GM18499 (cell line): ENCODE data around the gene KCNK1.

ENCODE experiments used
- ATAC-seq: cut with Tn5 transposase; IDR thresholded peaks from one replicate; pipeline ENCODE4 v1.9.1; 2021; ENCODE audit warnings: moderate number of reproducible peaks; ENCODE audit not compliant: insufficient read depth, unreplicated experiment

KCNK1 gene

DNA sequence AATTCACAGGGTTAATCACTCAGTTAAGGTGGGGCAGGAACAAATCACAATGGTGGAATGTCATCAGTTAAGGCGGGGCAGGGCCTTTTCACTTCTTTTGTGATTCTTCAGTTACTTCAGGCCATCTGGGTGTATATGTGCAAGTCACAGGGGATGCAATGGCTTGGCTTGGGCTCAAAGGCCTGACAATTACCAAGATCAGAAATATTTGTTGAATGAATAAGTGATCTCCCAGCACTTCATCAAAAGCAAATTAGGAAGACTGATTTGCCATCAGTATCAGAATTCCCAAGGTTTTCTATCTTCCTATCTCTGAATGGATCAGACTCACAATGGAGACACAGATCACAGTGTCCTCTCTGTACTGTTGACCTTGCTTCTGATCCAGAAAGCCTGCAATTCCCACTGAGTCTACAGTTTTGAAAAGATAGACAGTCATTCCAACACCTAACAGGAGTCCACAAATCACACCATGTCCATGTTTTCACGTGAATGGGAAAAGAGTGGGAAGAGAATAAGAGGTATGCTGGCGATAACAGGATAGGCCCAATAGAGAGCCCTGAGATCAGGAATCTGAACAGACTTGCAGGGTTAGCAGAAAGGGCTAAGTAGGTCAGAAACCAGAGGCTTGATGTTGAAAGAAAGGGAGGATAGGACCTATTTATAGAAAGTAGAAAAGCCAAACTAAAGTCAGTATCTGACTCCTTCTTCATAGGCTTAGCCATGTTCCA is 75.3 kb downstream of the KCNK1 start:
- ATAC-seq, result no peak

DNA sequence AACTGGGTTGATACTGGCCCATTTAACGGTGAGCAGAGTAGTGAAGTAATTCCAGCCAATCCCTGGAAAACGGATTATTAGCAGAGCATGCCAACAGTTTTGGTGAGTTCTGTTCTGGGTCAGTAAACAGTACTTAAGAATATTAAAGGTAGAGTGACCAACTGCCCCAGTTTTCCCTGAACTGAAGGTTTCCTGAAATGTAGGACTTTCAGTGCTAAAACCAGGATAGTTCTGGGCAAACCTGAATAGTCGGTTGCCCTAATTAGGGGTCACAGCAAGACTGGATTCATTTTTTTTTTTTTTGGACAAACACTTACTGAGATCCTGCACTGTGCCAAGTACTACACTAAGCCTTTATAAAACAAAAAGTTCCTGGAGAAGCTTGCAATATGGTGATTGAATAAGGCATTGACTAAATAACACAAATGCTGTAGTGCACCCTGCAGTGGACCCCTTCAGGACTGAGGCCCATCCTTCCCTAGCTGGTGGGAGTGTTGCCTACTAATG is 75.9 kb downstream of the KCNK1 start:
- ATAC-seq, result no peak

DNA sequence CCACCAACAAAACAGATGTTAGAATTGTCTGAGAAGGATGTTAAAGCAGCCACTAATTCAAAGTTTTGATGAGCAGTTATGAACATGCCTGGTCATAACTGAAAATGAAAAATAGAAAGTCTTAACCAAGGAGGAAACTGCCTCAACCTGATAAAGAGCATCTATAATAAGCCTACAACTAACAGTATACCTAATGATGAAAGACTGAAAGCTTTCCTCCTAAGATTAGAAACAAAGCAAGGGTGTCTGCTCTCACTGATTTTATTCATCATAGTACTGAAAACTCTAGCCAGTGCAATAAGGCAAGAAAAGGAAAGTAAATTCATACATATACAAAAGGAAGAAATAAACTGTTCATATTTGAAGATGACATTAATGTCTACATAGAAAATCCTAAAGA is 82.0 kb downstream of the KCNK1 start:
- no peak for ATAC-seq

DNA sequence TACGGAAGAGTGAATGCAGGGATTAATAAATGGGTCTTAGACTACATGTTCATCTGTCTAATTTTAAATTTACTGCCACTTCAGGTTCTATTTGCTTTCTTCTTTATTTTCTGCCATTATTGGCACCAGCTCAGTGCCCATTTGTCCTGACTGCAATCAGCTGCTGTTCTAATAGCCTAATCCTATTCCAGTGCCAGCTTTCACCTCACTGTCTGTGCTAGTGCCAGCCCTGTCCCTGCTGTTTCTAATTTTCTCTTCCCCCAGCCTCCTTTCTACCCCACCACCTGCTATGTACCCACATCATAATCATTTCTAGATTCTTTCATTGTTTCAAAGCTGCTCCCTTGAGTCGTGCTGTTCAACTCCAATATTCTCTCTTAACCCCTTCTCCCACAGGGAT is 86.4 kb downstream of the KCNK1 start:
- no peak for ATAC-seq

DNA sequence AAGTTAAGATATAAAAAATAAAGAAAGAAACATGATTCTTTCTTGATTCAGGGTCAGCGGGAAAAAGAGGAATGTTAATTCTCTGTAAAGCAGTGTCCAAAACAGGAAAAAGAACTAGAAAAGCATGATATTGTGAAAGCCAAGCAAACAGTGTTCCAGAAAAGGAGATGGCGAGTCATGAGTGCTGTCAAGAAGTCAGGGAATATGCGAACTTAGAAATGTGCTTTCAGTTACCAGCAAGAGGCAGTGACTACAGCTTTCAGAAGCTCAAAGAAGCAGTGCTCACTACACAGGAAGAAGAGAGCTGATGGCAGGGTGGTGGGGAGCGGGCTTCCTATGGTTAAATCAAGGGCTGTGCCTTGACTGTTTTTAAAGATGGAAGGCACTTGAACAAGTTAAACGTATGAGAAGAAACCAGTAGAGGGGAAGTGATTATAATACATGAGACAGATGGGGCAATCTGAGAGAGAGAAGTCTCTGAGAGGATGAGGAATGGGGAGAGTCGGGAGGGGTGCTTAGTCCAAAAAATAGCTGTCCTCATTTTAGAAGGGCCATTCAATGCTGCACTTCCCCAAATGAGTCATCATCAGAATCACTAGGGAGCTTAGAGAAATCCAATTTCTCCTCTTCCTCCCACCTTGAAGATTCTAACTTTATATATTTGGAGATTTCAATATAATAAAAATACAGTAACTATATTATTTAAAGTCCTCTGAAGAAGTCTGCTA is 90.4 kb downstream of the KCNK1 start:
- ATAC-seq, result no peak

DNA sequence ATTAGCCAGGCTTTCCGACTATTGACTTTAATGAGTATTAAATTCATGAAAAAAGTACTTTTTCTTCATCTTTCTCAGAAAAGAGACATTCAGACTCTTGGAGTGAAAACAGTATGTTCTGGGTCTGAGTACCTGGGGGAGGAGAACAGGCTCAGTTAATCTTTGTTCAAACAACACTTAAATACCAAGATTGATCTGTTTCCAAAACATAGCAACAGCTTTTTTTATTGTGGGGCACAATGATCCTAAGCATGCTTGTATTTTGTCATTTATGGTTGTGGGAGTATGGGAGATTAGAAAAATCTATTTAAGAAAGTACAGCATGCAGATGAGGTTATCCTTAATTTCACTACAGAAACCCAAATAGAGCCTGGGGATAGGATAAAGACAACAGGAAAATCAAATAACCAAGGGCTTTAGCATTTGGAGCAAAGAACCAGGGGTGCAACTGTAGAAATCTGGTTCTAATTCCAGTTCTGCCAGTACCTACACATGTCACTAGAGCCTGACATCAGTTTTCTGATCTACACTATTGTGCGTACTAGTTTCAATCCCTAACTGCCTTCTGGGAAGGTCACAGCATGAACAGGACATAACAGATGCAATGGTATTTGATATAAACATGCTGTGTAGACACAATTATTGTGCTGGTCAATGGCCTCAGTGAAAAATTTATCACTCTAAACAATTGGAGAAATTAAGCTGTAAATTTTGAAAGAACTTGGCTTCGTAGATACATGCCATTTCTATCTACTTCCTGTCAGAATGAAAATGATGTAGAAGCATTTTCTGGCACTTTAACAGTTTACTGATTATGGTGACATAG is 91.2 kb downstream of the KCNK1 start:
- no peak for ATAC-seq

DNA sequence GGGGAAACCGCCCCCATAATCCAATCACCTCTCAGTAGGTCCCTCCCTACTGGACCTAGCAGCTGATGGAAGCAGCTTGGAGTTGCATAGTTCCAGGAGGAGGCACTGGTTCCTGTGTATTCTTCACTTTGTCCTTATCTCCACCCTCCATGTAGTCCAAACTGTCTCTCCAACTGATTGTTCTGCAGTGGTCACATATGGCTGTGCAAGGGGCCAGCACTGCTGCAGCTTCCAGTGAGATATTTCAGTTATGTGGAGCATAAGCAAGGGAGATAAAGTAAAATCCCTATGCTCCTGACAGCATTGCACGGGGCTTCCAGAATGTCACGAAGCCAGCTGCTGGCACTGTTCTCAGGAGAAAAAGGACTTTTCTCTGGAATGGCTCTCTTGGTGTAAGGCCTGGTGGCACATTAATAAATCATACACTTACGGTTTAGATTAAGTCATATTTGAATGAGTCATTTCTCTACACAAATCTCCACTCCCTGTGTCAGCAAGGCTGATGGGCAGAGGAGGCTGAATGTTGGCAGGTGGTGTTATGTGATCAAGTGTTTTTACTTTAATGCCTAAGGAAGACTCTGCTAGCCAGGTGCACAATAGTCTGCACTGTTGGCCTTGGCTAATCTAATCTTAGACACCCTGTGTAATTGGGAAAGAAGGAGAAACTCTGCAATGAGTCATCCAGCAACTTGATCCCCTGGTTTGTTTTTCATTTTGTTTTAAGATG is 93.4 kb downstream of the KCNK1 start:
- no peak for ATAC-seq

DNA sequence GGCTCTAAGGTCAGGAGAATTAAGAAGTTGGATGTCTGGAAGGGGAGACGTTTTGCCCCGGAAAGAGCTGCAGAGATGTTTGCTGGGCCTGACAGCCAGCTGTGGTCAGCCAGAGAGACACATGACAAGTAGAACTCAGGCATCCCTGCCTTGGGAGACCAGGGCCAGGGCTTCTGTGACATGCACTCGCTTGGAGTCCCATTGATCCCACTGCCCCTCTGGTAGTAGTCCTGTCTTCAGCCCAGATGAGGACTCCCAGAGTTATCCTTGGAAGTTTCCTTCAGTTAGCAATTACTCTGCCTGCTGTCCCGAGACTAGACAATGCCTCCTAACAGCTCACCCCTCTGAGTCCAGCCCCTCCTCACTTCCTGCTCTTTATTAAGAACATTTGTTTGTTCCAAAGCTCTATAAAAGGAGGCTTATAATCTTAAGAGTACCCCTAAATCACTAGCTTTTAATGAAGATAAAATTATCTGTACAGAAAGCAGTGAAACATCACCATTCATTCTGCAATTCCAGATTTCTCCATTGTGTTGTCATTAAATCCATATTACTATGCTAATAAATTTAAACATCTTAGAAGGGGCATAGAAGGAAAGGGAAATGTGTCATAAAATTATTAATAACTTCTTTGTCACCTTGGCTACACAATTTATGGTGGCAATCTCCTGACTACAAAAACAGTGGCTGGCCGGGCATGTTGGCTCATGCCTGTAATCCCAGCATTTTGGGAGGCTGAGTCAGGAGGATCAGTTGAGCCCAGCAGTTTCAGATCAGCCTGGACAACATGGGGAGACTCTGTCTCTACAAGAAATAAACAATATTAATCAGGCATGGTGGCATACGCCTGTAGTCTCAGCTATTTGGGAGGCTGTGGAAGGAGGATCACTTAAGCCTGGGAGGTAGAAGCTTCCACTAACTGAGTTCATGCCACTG is 94.2 kb downstream of the KCNK1 start:
- no peak for ATAC-seq

DNA sequence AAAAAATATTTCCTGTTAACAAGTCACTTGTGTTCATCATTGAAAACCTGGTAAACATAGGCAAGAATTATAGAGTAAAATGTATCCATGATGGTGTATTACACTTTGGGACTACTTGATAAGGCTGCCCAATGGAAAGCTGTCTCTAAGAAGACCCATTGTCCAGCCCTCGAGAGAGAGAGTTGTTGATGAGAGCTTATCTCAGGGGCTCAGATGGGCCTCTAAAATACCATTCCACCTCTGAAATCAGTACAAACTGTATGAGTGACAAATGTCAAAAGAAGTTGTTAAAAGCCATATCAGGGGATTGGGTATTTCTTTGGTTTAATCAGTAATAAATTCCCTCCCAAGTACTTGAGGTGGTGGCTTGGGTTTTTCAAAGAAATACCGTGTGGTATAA is 96.1 kb downstream of the KCNK1 start:
- ATAC-seq, result no peak

DNA sequence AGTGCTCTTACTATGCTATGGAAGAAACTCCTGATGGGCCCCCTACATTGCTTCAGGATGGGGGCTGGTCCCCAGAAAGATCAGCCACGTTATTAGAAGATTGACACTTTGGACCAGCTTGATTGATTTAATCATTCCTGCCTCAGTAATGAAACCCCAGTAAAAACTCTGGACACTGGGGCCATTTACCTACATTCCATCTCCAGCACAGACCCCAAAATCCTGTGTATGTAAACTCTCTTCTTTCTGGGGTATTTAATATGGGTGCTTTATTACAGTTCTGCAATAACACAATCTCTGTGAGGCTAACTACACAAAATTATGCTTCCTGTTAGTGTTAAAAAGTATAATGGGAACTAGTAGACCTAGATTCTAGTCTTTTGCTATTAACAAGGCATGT is 96.6 kb downstream of the KCNK1 start:
- no peak for ATAC-seq

DNA sequence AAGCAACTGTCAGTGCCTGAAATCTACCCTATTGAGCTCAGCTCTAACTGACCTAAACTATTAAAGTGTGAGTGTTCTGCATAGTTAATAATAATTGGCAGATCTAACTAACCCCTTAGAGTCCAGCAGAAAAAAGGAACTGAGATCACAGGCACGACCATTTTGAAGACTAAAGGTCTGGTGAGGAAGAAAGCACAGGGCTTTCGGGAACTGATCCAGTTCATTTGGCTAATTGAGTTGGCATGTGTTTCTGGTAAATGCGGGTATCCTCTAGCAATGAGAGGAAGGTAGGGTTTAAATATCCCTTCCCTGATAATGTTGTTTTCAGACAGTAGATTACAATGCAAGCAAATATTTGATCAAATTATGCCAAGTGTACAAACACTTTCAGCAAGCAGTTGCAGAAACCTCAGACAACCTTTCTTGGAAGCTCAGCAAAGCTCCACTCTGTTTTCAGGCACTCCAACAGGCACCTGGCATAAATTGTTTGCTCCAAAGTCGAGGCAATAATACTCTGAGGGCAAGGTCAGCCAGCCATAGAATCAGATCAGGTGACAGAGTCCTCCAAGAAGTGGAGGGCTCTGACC is 100.8 kb downstream of the KCNK1 start:
- ATAC-seq, result no peak

DNA sequence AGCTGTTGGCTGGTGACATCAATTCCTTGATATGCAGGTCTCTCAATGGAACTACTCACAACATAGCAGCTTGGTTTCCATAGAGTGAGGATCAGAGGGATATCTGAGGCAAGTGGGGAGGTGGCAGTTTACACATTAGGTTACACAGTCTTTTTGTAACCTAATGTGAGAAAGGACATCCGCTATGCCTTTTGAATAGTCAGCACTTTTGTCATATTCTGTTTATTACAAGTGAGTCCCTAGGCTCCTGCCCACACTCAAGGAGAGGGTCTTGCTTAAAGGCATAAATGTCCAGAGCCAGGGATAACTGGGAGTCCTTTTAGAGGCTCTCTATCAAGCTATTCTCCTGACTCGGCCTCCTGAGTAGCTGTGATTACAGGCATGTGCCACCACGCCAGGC is 104.2 kb downstream of the KCNK1 start:
- ATAC-seq, result no peak

DNA sequence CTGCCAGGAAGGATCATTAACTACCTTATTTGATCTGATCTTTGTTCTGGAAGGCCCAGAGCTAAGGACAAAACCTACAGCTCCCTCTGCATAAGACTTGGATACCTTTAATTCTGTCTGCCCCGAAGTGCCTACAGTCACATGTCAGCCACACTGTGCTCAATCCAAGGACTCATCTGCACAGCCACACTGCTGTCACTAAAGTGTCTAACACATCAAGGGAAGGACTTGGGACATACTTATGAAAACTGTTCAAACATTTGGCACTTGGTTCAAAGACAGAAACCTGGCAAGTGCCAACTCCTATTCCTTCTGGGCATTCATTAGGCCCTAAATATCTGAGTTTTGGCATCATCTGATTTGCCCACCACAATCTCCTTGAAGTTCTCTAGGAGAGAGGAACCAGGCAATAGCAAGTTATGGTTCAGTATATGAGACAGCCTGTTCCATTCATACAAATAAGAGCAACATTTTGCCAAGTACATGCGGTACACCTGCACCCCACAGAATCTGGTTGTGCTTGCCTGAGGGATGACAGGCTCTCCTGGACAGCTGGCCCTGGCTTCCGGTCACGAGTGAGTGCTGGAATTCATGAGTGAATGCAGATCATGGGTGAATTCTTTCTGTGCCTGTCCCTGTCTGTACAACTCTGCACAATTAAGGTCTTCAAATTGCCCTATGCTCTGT is 105.9 kb downstream of the KCNK1 start:
- no peak for ATAC-seq

DNA sequence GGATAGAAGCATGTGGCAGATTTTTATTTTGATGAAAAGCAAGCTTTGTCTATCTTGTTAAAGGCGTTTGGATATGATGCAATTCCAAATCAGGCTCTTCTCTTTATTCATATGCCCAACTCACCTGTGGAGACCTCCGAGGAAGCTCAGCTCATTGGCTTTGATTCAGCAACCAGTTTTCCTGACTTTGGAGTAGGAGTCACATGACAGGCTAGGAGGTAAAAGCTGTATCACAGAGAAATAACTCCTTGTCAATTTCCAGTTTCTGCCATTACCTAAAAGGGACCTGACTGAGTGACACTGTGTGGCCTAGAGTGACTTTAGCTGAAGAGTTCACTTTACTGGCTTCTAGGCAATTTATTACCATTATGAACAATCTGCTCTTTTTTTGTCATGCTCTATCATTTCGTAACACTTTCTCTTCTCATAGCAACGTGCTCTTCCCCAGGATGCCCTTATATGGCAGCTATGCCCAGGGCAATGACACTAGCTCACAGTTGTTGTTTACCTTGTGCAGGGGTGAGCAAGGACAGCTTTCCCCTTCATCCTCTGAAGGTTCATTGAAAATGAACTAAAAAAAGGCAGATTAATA is 107.2 kb downstream of the KCNK1 start:
- ATAC-seq, result no peak
